Thyroid gland (tissue), 4 donors: Measurements from ENCODE around the gene FKBP5. TPM values are rescaled to one million over a fixed set of nuclear protein-coding genes. Genes with fewer than 3 reads are reported as not detected.

Source experiments
- DNase-seq, 2 donors: peaks; one replicate each; pipeline ENCODE4 v3.0.0-alpha.2; 2019
- H3K27ac ChIP-seq, 3 donors: fragments of 200-600 bp; sonication (generic); 1 replicate in 2 of 3; 2 replicates in 1 of 3; pipeline ENCODE4 v1.5.1; 2016 to 2019; ENCODE audit warnings: mild to moderate bottlenecking in 1 of 3, moderate library complexity in 1 of 3
- H3K27me3 ChIP-seq: fragments of 200-600 bp; sonication (generic); one replicate; pipeline ENCODE4 v1.5.1; 2019
- H3K36me3 ChIP-seq, 2 donors: fragments of 200-600 bp; sonication (generic); one replicate each; pipeline ENCODE4 v1.5.1; 2016 to 2019
- H3K4me1 ChIP-seq, 2 donors: fragments of 200-600 bp; sonication (generic); one replicate each; pipeline ENCODE4 v1.5.1; 2017 to 2019
- H3K4me3 ChIP-seq, 3 donors: fragments of 200-600 bp; sonication (generic); replicated peaks in 1 of 3; 1 replicate in 2 of 3; 2 replicates in 1 of 3; pipeline ENCODE4 v1.5.1; 2016; ENCODE audit warnings: mild to moderate bottlenecking in 1 of 3
- H3K9me3 ChIP-seq: fragments of 200-600 bp; sonication (generic); one replicate; pipeline ENCODE4 v1.5.1; 2017
- POLR2A ChIP-seq, 2 donors: fragments of 450-650 bp; IDR thresholded peaks; one replicate each; pipeline ENCODE4 v1.6.1; 2017; ENCODE audit warnings: antibody characterized with exemption in 2 of 2, mild to moderate bottlenecking in 2 of 2, moderate library complexity in 1 of 2
- WGBS, 2 donors: methylation state at CpG; one replicate each; pipeline ENCODE4 v1.1.5; 2017; 5-methylcytosine and 5-hydroxymethylcytosine counted together
- intact Hi-C: fragments of 100-400 bp; cut with DNase I; formaldehyde crosslinking; loops from one replicate; pipeline ENCODE4 v1.15.1; 2023
- total RNA-seq, 4 donors: library from RNA; depleted of rRNA; stranded (reverse); fragments of >200 nt; gene quantifications; one replicate each; pipeline ENCODE4 v1.2.3, GENCODE V29; 2016
- TF ChIP-seq, protein P1 (sequence below), 6 experiments: fragments of 200-600 bp in 3 of 6; fragments of 450-650 bp in 3 of 6; sonication (generic) in 3 of 6; IDR thresholded peaks; one replicate each; pipeline ENCODE4 v1.5.1; 2016 to 2019; ENCODE audit warnings: antibody characterized with exemption in 6 of 6, mild to moderate bottlenecking in 2 of 6, inconsistent platforms in 1 of 6, moderate library complexity in 1 of 6

FKBP5 gene
- total RNA-seq, 4 donors from 2014 or later, result 239 to 600 (median 253) TPM

DNA sequence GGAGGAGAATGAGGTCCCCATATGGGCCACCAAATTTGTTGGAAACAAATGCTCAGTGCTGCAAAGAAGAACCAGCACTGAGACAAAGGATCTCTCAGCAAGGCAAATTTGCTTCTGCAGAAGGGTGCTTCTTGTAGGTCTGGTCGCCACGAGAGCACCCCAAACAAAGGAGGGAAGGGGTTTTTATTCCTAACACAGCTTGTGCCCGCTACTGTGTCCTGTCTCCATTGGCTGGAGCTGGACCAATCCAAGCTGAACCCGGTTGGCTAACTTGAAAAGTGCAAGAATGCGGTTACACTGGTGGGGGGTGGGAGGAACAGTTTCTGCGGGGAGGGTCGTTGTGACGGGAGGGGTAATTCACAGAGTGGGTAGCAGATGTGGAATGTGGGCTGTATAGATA lies 121.9 kb downstream of the FKBP5 start:
- 71 to 80% methylated on average over 8 of the region's 8 CpGs for WGBS, 2 donors
- DNase-seq, result no peak
- no peaks in the 10 kb centered on the region for H3K36me3 ChIP-seq
- H3K9me3 ChIP-seq, result no peaks in the 10 kb centered on the region
- intact Hi-C loops, result no loop called here
- H3K27me3 ChIP-seq, result no peaks in the 10 kb centered on the region
- peaks cover 23 to 55% of the 10 kb centered on the region in 2 donors for H3K4me1 ChIP-seq
- TF ChIP-seq POLR2A (IDR thresholded peaks at IDR 0.05), result no peak
- TF ChIP-seq, protein P1, sequence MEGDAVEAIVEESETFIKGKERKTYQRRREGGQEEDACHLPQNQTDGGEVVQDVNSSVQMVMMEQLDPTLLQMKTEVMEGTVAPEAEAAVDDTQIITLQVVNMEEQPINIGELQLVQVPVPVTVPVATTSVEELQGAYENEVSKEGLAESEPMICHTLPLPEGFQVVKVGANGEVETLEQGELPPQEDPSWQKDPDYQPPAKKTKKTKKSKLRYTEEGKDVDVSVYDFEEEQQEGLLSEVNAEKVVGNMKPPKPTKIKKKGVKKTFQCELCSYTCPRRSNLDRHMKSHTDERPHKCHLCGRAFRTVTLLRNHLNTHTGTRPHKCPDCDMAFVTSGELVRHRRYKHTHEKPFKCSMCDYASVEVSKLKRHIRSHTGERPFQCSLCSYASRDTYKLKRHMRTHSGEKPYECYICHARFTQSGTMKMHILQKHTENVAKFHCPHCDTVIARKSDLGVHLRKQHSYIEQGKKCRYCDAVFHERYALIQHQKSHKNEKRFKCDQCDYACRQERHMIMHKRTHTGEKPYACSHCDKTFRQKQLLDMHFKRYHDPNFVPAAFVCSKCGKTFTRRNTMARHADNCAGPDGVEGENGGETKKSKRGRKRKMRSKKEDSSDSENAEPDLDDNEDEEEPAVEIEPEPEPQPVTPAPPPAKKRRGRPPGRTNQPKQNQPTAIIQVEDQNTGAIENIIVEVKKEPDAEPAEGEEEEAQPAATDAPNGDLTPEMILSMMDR (IDR thresholded peaks at IDR 0.05), result no peak
- no peak overlapping the region for H3K4me3 ChIP-seq
- H3K27ac ChIP-seq, result no peak overlapping the region

- DNase-seq, result no peak
- intact Hi-C loops, result no loop called here
- TF ChIP-seq, protein P1 (IDR thresholded peaks at IDR 0.05), result no peak
- no peak for TF ChIP-seq POLR2A (IDR thresholded peaks at IDR 0.05)
Measured at GRCh38 chr6:35564733-35565132, 124.0 kb downstream of the FKBP5 start.

GRCh38 chr6:35562060-35562459 lies 126.7 kb downstream of the FKBP5 start:
- H3K27me3 ChIP-seq, result no peaks in the 10 kb centered on the region
- H3K36me3 ChIP-seq, result no peaks in the 10 kb centered on the region
- no peaks in the 10 kb centered on the region for H3K9me3 ChIP-seq
- intact Hi-C loops, result no loop called here
- TF ChIP-seq, protein P1 (IDR thresholded peaks at IDR 0.05), result peak in 1 of 6 experiments; percentile 32
- peak in 1 of 2 donors; percentile 78 for TF ChIP-seq POLR2A (IDR thresholded peaks at IDR 0.05)
- H3K4me1 ChIP-seq, result peaks cover 26 to 41% of the 10 kb centered on the region in 2 donors
- peak overlapping the region; percentile 84 to 94 (median 92) for H3K27ac ChIP-seq
- WGBS, 2 donors, result 19 to 32% methylated on average over 10 to 11 of the region's 11 CpGs
- DNase-seq, result peak; percentile 98
- no peak overlapping the region for H3K4me3 ChIP-seq

More at GRCh38 chr6:35564733-35565132, 124.0 kb downstream of the FKBP5 start:
- Histone ChIP-seq H3K36me3 (no peaks in the 10 kb centered on the region), H3K4me3 (no peak overlapping the region), H3K27ac (no peak overlapping the region), H3K4me1 (peaks cover 26 to 50% of the 10 kb centered on the region in 2 donors), H3K9me3 (no peaks in the 10 kb centered on the region), H3K27me3 (no peaks in the 10 kb centered on the region)

GRCh38 chr6:35561113-35561512 lies 127.6 kb downstream of the FKBP5 start:
- Histone ChIP-seq H3K27ac (peak overlapping the region; percentile 73 to 92 (median 84)), H3K9me3 (no peaks in the 10 kb centered on the region), H3K36me3 (no peaks in the 10 kb centered on the region), H3K27me3 (no peaks in the 10 kb centered on the region), H3K4me1 (peaks cover 26 to 41% of the 10 kb centered on the region in 2 donors), H3K4me3 (no peak overlapping the region)
- WGBS, 2 donors, result 77 to 81% methylated on average over 5 of the region's 5 CpGs
- DNase-seq, result no peak
- TF ChIP-seq, protein P1 (IDR thresholded peaks at IDR 0.05), result no peak
- no peak for TF ChIP-seq POLR2A (IDR thresholded peaks at IDR 0.05)
- intact Hi-C loops, result no loop called here

DNA sequence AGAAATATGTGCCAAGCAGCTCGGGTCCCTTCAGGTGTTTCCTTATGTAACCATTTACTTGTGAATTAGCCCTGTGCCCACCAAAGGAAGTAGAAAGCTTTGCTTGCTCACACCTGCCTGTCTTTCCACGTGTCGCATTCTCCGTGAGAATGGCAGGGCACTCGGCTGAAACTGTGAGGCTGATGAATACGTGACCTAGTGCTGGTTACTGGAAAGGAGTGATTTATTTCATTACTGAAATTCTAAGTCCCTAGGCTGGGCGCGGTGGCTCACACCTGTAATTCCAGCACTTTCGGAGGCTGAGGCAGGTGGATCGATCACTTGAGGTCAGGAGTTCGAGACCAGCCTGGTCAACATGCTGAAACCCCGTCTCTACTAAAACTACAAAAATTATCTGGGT lies 130.1 kb downstream of the FKBP5 start:
- 86 to 95% methylated on average over 11 to 12 of the region's 12 CpGs for WGBS, 2 donors
- TF ChIP-seq POLR2A (IDR thresholded peaks at IDR 0.05), result no peak
- TF ChIP-seq, protein P1 (IDR thresholded peaks at IDR 0.05), result no peak
- no peaks in the 10 kb centered on the region for H3K27me3 ChIP-seq
- peaks cover 20 to 25% of the 10 kb centered on the region in 2 donors for H3K4me1 ChIP-seq
- H3K4me3 ChIP-seq, result no peak overlapping the region
- no peaks in the 10 kb centered on the region for H3K36me3 ChIP-seq
- no peaks in the 10 kb centered on the region for H3K9me3 ChIP-seq
- intact Hi-C loops, result no loop called here
- no peak for DNase-seq
- no peak overlapping the region for H3K27ac ChIP-seq
